ENCODE measurements around the gene PLA2G4A. TPM values are rescaled to one million over a fixed set of nuclear protein-coding genes. Genes with fewer than 3 reads are reported as not detected.
A peak's percentile ranks its signal among the peaks of the same experiment; 100 is the strongest.

Gene PLA2G4A
- total and polyA plus RNA-seq, 5 experiments from 2014 or later, result 0.13 TPM; not detected in 4

DNA sequence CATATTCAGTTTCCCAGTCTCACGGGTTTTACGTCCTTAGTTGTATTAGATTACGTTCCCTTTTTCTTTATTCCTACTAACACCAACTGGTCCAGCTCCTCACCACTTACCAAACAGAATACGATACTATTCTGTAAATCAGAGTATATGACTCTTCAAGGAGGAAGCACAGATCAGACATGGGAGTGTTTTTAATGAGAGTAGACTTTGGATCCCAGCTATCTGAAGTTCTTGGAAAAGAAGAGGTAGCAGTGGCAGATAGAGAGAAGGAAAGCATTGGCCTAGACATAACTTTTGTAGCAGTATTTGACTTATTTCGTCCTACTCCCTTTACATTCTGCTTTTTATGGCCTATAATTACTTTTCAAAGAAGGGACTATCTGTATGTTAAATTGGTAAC is 24.1 kb upstream of the PLA2G4A start:
- Mint-ChIP-seq H3K27ac (no peak overlapping the region), H3K27me3 (peaks cover 0 to 7% (median 0%) of the 10 kb centered on the region in 5 donors), H3K4me1 (no peaks in the 10 kb centered on the region), H3K4me3 (no peak overlapping the region), H3K36me3 (no peaks in the 10 kb centered on the region), H3K9me3 (no peaks in the 10 kb centered on the region)
- ATAC-seq (no peak), DNase-seq (no peak)
- POLR2A ChIA-PET, result no interaction called here

- H3K27me3 Mint-ChIP-seq, result peaks cover 0 to 4% (median 0%) of the 10 kb centered on the region in 5 donors
- H3K27ac Mint-ChIP-seq, result no peak overlapping the region
- H3K36me3 Mint-ChIP-seq, result no peaks in the 10 kb centered on the region
- H3K4me1 Mint-ChIP-seq, result no peaks in the 10 kb centered on the region
- DNase-seq (no peak), ATAC-seq (no peak)
- H3K4me3 Mint-ChIP-seq, result no peak overlapping the region
- H3K9me3 Mint-ChIP-seq, result peaks cover 0 to 2% (median 0%) of the 10 kb centered on the region in 9 donors
- POLR2A ChIA-PET, result no interaction called here
These were observed 22.3 kb upstream of the PLA2G4A start for GRCh38 chr1:186806477-186806876.

DNA sequence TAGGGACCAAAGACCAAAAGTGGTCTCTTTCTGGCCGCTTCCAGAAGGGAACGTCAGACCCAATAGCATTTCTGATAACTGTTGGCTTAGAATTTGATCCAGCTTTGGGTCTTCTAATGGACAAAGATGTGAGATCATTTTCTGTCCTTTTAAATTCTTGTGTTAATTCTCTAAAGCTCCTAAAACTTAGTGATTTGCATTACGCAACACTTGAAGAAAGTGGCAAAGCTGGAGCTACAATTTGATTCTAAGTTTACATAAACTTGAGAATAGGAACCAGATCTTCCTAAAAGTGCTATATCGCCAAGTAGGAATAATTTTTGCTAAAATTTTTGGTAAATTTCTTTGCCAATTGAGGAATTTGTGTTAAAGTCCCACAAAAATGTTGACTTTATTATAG is 21.6 kb upstream of the PLA2G4A start:
- Mint-ChIP-seq H3K4me1 (no peaks in the 10 kb centered on the region), H3K27ac (no peak overlapping the region), H3K4me3 (no peak overlapping the region), H3K9me3 (peaks cover 0 to 2% (median 0%) of the 10 kb centered on the region in 9 donors), H3K27me3 (peaks cover 0 to 4% (median 0%) of the 10 kb centered on the region in 5 donors), H3K36me3 (no peaks in the 10 kb centered on the region)
- DNase-seq, result no peak
- ATAC-seq, result no peak
- POLR2A ChIA-PET, result no interaction called here

DNA sequence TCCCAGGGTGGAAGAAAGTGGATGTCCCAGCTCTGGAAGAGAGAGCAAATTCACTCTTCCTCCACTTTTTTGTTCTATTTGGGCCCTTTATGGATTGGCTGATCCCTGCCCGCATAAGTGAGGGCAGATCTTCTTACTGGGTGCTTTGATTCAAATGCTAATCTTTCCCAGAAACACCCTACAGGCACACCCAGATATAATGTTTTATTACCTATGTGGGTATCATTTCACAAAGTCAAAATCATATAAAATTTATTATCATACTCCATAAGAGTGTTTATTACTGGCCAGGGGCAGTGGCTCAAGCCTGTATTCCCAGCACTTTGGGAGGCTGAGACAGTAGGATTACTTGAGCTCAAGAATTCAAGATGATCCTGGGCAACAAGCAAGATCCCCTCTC is 16.9 kb upstream of the PLA2G4A start:
- peaks cover 0 to 2% (median 0%) of the 10 kb centered on the region in 9 donors for H3K9me3 Mint-ChIP-seq
- no peak for ATAC-seq
- no peak overlapping the region for H3K27ac Mint-ChIP-seq
- no peaks in the 10 kb centered on the region for H3K4me1 Mint-ChIP-seq
- POLR2A ChIA-PET, result no interaction called here
- peaks cover 0 to 3% (median 0%) of the 10 kb centered on the region in 5 donors for H3K27me3 Mint-ChIP-seq
- no peak for DNase-seq
- no peak overlapping the region for H3K4me3 Mint-ChIP-seq
- H3K36me3 Mint-ChIP-seq, result no peaks in the 10 kb centered on the region

GRCh38 chr1:186812570-186812969 is 16.2 kb upstream of the PLA2G4A start:
- no peaks in the 10 kb centered on the region for H3K4me1 Mint-ChIP-seq
- H3K36me3 Mint-ChIP-seq, result no peaks in the 10 kb centered on the region

GRCh38 chr1:186813420-186813819 is 15.3 kb upstream of the PLA2G4A start:
- no peak for ATAC-seq
- Mint-ChIP-seq H3K36me3 (no peaks in the 10 kb centered on the region), H3K4me3 (no peak overlapping the region), H3K27me3 (peaks cover 0 to 7% (median 0%) of the 10 kb centered on the region in 5 donors), H3K27ac (no peak overlapping the region), H3K9me3 (peaks cover 0 to 2% (median 0%) of the 10 kb centered on the region in 9 donors), H3K4me1 (no peaks in the 10 kb centered on the region)
- no peak for DNase-seq
- POLR2A ChIA-PET, result no interaction called here

More at GRCh38 chr1:186812570-186812969, 16.2 kb upstream of the PLA2G4A start:
- H3K27ac Mint-ChIP-seq, result no peak overlapping the region
- no peak for ATAC-seq
- peaks cover 0 to 2% (median 0%) of the 10 kb centered on the region in 9 donors for H3K9me3 Mint-ChIP-seq
- peaks cover 0 to 3% (median 0%) of the 10 kb centered on the region in 5 donors for H3K27me3 Mint-ChIP-seq
- DNase-seq, result no peak
- H3K4me3 Mint-ChIP-seq, result no peak overlapping the region
- POLR2A ChIA-PET, result no interaction called here

DNA sequence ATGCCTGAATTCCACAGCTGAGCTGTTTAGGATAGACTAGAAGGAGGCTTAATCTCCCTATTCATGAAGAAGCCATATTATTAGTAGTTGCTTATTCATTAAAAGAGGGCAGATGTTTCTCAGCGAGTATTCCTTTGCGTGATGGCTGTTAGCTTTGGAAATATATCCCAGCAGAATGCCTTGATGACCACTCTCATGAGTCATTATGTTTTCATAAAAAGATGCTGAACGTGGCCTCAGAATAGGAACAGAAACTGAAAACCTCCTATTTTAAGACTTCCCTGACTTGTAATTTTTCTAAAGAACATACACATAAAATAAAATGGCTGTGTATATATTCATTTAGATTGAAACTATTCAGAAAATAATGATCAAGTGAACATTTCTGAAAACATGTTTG is 9.6 kb upstream of the PLA2G4A start:
- Mint-ChIP-seq H3K9me3 (no peaks in the 10 kb centered on the region), H3K4me3 (no peak overlapping the region), H3K4me1 (no peaks in the 10 kb centered on the region), H3K27me3 (peaks cover 0 to 13% (median 3%) of the 10 kb centered on the region in 5 donors), H3K27ac (no peak overlapping the region), H3K36me3 (no peaks in the 10 kb centered on the region)
- ATAC-seq, result no peak
- DNase-seq, result no peak
- POLR2A ChIA-PET, result no interaction called here

DNA sequence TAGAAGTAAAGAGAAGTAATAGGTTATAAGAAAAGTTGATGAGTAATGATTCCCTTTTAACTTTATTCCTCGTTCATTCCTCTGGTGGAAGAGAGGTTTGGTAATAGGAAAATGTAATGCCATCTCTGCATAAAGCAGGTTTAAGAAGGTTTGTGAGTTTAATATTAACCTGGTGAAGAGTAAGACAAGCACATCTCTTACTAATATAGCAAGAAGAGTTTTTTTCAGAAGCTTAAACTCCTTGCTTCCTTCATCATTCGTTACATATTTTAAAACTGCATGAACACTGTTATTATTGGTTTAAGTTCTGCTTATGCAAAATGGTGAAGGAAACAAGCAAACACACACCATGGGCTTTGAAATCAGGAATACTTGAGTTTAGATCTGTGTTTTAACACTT is 9.2 kb upstream of the PLA2G4A start:
- POLR2A ChIA-PET, result no interaction called here
- DNase-seq (no peak), ATAC-seq (no peak)
- H3K27ac Mint-ChIP-seq, result no peak overlapping the region
- no peak overlapping the region for H3K4me3 Mint-ChIP-seq
- H3K4me1 Mint-ChIP-seq, result no peaks in the 10 kb centered on the region
- H3K36me3 Mint-ChIP-seq, result no peaks in the 10 kb centered on the region
- H3K27me3 Mint-ChIP-seq, result peaks cover 0 to 13% (median 3%) of the 10 kb centered on the region in 5 donors
- H3K9me3 Mint-ChIP-seq, result no peaks in the 10 kb centered on the region

GRCh38 chr1:186829686-186830587 is 1.2 kb downstream of the PLA2G4A start:
- DNase-seq (no peak), ATAC-seq (no peak)
- no peaks in the 10 kb centered on the region for H3K36me3 Mint-ChIP-seq
- H3K4me1 Mint-ChIP-seq, result peaks cover 1 to 23% (median 9%) of the 10 kb centered on the region in 4 donors
- POLR2A ChIA-PET, result no interaction called here
- peaks cover 5 to 17% (median 10%) of the 10 kb centered on the region in 5 donors for H3K27me3 Mint-ChIP-seq
- peak overlapping the region in 1 of 10 donors; percentile 65 for H3K27ac Mint-ChIP-seq
- peaks cover 0 to 3% (median 0%) of the 10 kb centered on the region in 9 donors for H3K9me3 Mint-ChIP-seq
- H3K4me3 Mint-ChIP-seq, result peak overlapping the region in 9 of 10 donors; percentile 73 to 89 (median 88)

- no peak for ATAC-seq
- peaks cover 5 to 16% (median 10%) of the 10 kb centered on the region in 5 donors for H3K27me3 Mint-ChIP-seq
- H3K4me1 Mint-ChIP-seq, result peaks cover 1 to 23% (median 9%) of the 10 kb centered on the region in 4 donors
- peaks cover 0 to 1% (median 0%) of the 10 kb centered on the region in 9 donors for H3K9me3 Mint-ChIP-seq
- DNase-seq, result no peak
- no peak overlapping the region for H3K27ac Mint-ChIP-seq
- H3K4me3 Mint-ChIP-seq, result no peak overlapping the region
- POLR2A ChIA-PET, result no interaction called here
- no peaks in the 10 kb centered on the region for H3K36me3 Mint-ChIP-seq
These were observed 2.4 kb downstream of the PLA2G4A start for GRCh38 chr1:186831168-186831567.

GRCh38 chr1:186834399-186834958 is 5.7 kb downstream of the PLA2G4A start:
- Mint-ChIP-seq H3K4me3 (no peak overlapping the region), H3K36me3 (no peaks in the 10 kb centered on the region), H3K9me3 (peaks cover 0 to 4% (median 0%) of the 10 kb centered on the region in 9 donors), H3K4me1 (peaks cover 0 to 16% (median 0%) of the 10 kb centered on the region in 4 donors), H3K27ac (no peak overlapping the region), H3K27me3 (peaks cover 2 to 13% (median 10%) of the 10 kb centered on the region in 5 donors)
- ATAC-seq, result no peak
- POLR2A ChIA-PET, result no interaction called here
- no peak for DNase-seq

DNA sequence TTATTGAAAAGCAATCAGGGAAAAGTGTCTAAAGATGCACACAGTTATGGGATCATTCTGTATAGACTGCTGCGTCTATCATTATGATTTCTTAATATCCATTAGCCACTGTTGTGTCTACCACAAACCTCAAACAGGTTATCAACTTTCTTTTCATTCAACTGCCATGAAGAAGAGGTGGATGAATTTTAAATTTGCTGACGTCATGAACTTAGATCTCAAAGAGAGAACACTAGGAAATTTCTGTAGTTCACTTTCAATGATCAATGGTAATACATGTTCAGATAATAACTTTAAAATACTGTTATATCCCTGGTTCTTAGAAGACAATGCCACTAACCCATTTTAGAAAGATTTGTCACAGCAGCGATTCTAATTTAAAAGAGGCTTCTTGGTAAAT is 6.7 kb downstream of the PLA2G4A start:
- Mint-ChIP-seq H3K4me3 (no peak overlapping the region), H3K4me1 (peaks cover 0 to 11% (median 0%) of the 10 kb centered on the region in 4 donors), H3K9me3 (peaks cover 0 to 4% (median 0%) of the 10 kb centered on the region in 9 donors), H3K27me3 (peaks cover 0 to 13% (median 8%) of the 10 kb centered on the region in 5 donors), H3K27ac (no peak overlapping the region), H3K36me3 (no peaks in the 10 kb centered on the region)
- ATAC-seq (no peak), DNase-seq (no peak)
- POLR2A ChIA-PET, result no interaction called here

DNA sequence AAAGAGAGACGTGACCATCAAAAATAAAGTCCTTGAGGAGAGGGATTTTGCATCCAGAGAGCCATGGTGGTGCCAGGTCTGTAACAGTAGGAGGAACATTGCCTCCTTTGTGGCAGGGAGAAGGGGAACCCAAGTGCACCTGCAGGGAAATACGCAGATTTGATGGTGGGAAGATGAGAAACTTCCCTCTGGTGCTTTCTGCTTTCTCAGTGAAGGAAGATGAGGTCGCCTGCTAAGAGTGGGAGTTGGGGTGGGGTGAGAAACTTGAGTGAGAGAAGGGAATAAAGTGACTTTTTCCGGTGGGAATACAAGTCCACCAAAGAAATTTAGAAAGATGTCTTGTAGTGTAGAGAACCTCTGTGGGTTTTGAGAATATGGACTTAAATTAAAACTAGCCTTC is 9.1 kb downstream of the PLA2G4A start:
- Mint-ChIP-seq H3K36me3 (no peaks in the 10 kb centered on the region), H3K27me3 (peaks cover 0 to 10% (median 0%) of the 10 kb centered on the region in 5 donors), H3K4me1 (peaks cover 0 to 6% (median 0%) of the 10 kb centered on the region in 4 donors), H3K4me3 (no peak overlapping the region), H3K27ac (no peak overlapping the region), H3K9me3 (peaks cover 0 to 4% (median 0%) of the 10 kb centered on the region in 9 donors)
- ATAC-seq, result no peak
- POLR2A ChIA-PET, result no interaction called here
- DNase-seq, result no peak

Data from naive thymus-derived CD8-positive, alpha-beta T cell (primary cell).